GM13977 (cell line): ENCODE data around the gene MT1M.
A peak's percentile ranks its signal among the peaks of the same experiment; 100 is the strongest.

Experiments
- DNase-seq: peaks from one replicate; pipeline ENCODE4 v3.0.0; 2012; ENCODE audit warnings: low spot score
- CTCF ChIP-seq: IDR thresholded peaks from 2 replicates; pipeline ENCODE4 v1.5.1; 2012; ENCODE audit warnings: mild to moderate bottlenecking, control low read depth; ENCODE audit not compliant: insufficient read depth; ENCODE audit errors: extremely low read depth, missing control alignments
- in situ Hi-C: fragments of 300-500 bp; cut with MboI; formaldehyde crosslinking; loops from one replicate; pipeline ENCODE4 v1.12.0; 2022; ENCODE audit warnings: low sequenced_read_pairs, low pct_unique_long_range_greater_than_20kb, mixed read lengths, inconsistent platforms; ENCODE audit not compliant: unreplicated experiment

MT1M gene

GRCh38 chr16:56608043-56608875, 24.2 kb upstream of the MT1M start, which contains the start of gene MT2A:
TSS of gene MT2A (plus strand) at chr16:56608584. CDS start at chr16:56608656, 72 bp downstream.
- peak; percentile 95 for DNase-seq
- in situ Hi-C loops, result no loop called here
- TF ChIP-seq CTCF, result no peak

GRCh38 chr16:56608876-56609462, 23.5 kb upstream of the MT1M start:
- in situ Hi-C loops, result no loop called here
- no peak for TF ChIP-seq CTCF
- no peak for DNase-seq

GRCh38 chr16:56609463-56609921, 23.0 kb upstream of the MT1M start:
- TF ChIP-seq CTCF, result no peak
- DNase-seq, result peak; percentile 82
- in situ Hi-C loops, result no loop called here

- no peak for TF ChIP-seq CTCF
- in situ Hi-C loops, result no loop called here
- DNase-seq, result no peak
These were observed 22.3 kb upstream of the MT1M start for GRCh38 chr16:56610017-56610608.

GRCh38 chr16:56610609-56611111, 21.8 kb upstream of the MT1M start:
- no peak for TF ChIP-seq CTCF
- DNase-seq, result no peak
- in situ Hi-C loops, result no loop called here

- in situ Hi-C loops, result no loop called here
- TF ChIP-seq CTCF, result no peak
- DNase-seq, result no peak
These were observed 21.1 kb upstream of the MT1M start for GRCh38 chr16:56611281-56611833.
